GM21390 (cell line): Measurements from ENCODE around the gene MTUS2.

ENCODE experiments used
- ATAC-seq: cut with Tn5 transposase; IDR thresholded peaks from one replicate; pipeline ENCODE4 v1.9.1; 2021; ENCODE audit not compliant: unreplicated experiment

Gene MTUS2

GRCh38 chr13:29436721-29437280 lies 616.7 kb downstream of the MTUS2 start:
- no peak for ATAC-seq

DNA sequence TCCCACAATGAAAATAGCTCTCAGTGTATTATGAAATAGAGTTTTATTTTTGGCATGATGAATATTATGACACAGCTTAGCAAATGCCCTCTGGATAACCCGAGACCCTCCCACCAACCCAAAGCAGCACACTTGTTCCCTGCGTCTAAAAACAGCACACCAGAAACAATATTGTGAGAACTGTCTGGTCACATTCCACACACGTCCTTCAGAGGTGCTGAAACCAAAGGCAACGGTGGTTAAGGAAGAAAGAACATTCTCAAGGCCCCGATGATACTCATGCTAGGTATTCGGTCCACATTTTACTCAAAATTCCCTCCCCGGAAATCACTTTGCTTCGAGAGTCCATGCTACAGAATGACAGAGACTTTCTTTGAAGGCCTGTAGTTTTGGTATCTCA lies 618.6 kb downstream of the MTUS2 start:
- no peak for ATAC-seq

- ATAC-seq: no peak
These were observed 619.7 kb downstream of the MTUS2 start for GRCh38 chr13:29439601-29440388.

GRCh38 chr13:29441306-29441705 lies 621.2 kb downstream of the MTUS2 start:
- no peak for ATAC-seq

DNA sequence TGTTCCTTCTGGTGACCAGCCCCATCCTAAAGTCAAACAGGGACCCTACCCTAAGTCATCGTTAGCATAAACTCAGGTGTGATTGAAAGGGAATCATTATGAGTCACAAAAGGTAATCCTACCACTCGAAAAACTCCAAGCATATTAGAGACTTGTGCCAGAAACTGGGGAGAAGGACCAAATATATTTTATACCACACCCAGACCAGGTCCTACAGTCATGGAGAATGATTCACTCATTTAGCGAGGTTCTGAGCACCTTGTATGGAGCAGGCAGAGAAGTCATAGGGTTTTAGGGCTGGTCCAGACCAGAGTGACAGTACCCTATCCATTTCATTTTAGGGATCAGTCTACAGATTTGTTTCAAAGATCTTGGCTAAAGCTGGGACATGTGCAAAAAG lies 625.9 kb downstream of the MTUS2 start:
- ATAC-seq: no peak

GRCh38 chr13:29448174-29448573 lies 628.0 kb downstream of the MTUS2 start:
- no peak for ATAC-seq

GRCh38 chr13:29449726-29450125 lies 629.6 kb downstream of the MTUS2 start:
- ATAC-seq: no peak

- no peak for ATAC-seq
These were observed 631.8 kb downstream of the MTUS2 start for GRCh38 chr13:29451976-29452375.

GRCh38 chr13:29452773-29453616 lies 632.9 kb downstream of the MTUS2 start:
- no peak for ATAC-seq

GRCh38 chr13:29453617-29454011 lies 633.5 kb downstream of the MTUS2 start:
- no peak for ATAC-seq

GRCh38 chr13:29454931-29455481 lies 634.9 kb downstream of the MTUS2 start:
- ATAC-seq: no peak

- no peak for ATAC-seq
These were observed 636.3 kb downstream of the MTUS2 start for GRCh38 chr13:29456419-29456818.

- no peak for ATAC-seq
These were observed 637.2 kb downstream of the MTUS2 start for GRCh38 chr13:29457299-29457698.

- ATAC-seq: no peak
These were observed 638.3 kb downstream of the MTUS2 start for GRCh38 chr13:29458419-29458818.

DNA sequence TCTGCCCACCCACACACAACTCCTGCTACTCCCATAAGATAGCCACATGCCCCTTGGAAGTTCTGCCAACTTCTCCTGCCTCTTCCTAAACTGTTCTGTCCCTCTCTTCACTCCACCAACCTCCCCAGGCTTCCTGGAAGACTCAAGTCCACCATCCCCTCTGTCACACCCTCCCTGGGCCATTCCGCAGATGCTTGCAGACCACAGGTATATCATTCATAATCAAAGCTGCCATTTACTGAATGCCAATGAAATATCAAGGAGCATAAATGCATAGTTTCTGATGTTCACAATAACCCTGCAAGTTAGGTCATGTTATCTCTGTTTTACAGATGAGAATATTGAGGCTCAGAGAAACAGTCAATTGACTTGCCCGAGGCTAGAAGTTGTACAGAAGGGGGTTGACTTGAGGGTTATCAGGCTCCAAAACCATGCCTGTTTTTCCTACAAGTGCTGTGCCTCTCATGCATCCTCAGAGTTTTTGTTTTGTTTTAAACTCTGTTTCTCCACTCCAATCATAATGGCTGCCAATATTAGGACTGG lies 639.7 kb downstream of the MTUS2 start:
- ATAC-seq: no peak

DNA sequence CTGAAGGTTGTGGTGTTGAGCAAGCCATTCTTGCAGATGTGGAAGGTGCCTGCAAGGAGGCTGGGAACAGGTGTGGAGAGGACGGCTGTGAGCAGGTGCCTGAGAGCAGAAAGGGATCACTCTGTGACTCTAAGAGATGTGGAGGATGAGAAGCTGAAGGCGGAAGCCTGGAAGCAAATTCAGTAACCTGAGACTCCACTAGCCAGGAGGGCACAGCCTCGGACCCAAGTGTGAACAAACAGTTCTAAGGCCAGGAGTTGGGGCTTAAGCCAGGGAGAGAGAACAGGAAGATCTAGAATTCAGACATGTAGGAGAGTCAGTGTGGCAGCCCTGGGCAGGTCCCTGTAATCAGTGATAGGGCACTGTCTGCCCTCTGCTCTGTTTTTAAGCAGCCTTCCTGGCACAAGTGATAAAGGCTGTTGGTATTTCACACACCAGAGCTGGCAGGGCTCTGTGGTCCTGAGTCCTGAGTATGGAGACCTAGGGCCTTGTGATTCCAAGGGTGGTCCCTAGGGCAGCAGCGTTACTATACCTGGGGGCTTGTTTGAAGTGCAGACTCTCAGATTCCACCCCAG lies 644.1 kb downstream of the MTUS2 start:
- no peak for ATAC-seq

DNA sequence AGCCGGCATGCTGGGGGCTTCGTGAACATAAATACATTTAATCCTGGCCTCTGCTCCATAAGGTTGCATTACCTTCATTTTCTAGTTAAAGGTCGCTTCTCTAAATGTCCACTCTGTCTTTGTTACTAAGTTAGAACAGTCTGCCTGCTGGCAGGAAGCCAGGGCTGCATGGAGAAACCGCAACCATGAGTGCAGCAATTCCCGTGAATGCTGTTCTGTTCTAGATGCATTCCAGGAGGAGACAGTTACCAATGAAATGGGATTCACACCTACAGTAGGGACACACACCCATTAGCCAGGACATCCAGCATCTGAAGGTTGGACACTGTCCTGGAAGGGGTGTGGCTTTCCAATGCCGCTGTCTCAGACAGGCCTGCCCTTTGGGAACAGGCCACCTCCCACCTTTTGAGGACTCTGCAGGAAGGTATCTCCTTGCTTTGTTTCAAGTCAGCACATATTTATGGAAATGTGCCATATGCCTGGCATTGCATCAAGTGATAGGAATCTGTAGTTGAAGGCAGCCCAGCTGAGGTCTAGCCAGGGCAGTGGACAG lies 645.7 kb downstream of the MTUS2 start:
- no peak for ATAC-seq

DNA sequence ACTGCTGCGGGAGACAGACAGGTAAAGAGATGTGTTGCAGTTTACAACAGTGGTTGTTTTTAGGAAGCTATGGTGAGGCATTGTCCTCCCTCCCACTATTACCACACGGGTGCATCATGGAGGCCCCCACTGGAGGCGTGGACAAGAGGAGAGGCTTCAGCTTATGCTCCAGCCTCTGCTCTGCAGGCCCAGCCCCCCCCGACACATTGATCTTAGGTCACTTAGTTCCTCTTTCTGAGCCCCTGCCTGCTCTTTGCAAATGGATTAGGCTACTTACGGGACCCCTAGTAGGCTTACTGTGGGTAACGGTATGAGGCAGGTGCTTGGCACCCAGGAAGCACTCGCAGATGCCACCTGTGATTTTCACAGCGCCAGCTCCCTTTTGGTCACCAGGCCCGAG lies 651.4 kb downstream of the MTUS2 start:
- ATAC-seq: no peak

- ATAC-seq: no peak
These were observed 652.3 kb downstream of the MTUS2 start for GRCh38 chr13:29472332-29472961.

- no peak for ATAC-seq
These were observed 653.0 kb downstream of the MTUS2 start for GRCh38 chr13:29473166-29473565.
